HCT116 (cell line): ENCODE results near the gene CBX4.

ENCODE experiments used
- CTCF ChIP-seq, 3 experiments: fragments of 200-600 bp in 1 of 3; sonication (generic) in 1 of 3; IDR thresholded peaks in 2 of 3; conservative IDR thresholded peaks in 1 of 3; 2 replicates each; pipeline ENCODE4 v1.5.1; 2012 to 2017; ENCODE audit warnings: low read depth in 2 of 3, low read length in 2 of 3, antibody characterized with exemption in 1 of 3, borderline replicate concordance in 1 of 3, control low read depth in 1 of 3, mild to moderate bottlenecking in 1 of 3, mixed read lengths in 1 of 3, mixed run types in 1 of 3, moderate library complexity in 1 of 3; ENCODE audit not compliant: insufficient read depth in 1 of 3
- ELF1 ChIP-seq: IDR thresholded peaks from 2 replicates; pipeline ENCODE4 v1.6.1; 2012; ENCODE audit warnings: low read depth, borderline replicate concordance
- EZH2phosphoT487 ChIP-seq: fragments of 200-600 bp; IDR thresholded peaks from 2 replicates; pipeline ENCODE4 v1.6.1; 2018; ENCODE audit warnings: antibody characterized with exemption, borderline replicate concordance
- POLR2A ChIP-seq: IDR thresholded peaks from 2 replicates; pipeline ENCODE4 v1.7.0; 2011; ENCODE audit warnings: borderline replicate concordance; ENCODE audit not compliant: insufficient read depth, insufficient read length; ENCODE audit errors: extremely low read depth
- POLR2AphosphoS5 ChIP-seq: IDR thresholded peaks from 2 replicates; pipeline ENCODE4 v1.6.1; 2011; ENCODE audit warnings: mild to moderate bottlenecking, low read depth, low read length, moderate library complexity
- REST ChIP-seq: IDR thresholded peaks from 2 replicates; pipeline ENCODE4 v1.6.1; 2012; ENCODE audit warnings: low read depth
- SP1 ChIP-seq: IDR thresholded peaks from 2 replicates; pipeline ENCODE4 v1.6.1; 2012; ENCODE audit warnings: low read depth
- SRF ChIP-seq: IDR thresholded peaks from 2 replicates; pipeline ENCODE4 v1.6.1; 2012; ENCODE audit warnings: low read depth
- YY1 ChIP-seq: IDR thresholded peaks from 2 replicates; pipeline ENCODE4 v1.6.1; 2011; ENCODE audit warnings: low read length, low read depth, moderate library complexity, mild to moderate bottlenecking; ENCODE audit not compliant: insufficient replicate concordance; ENCODE audit errors: extremely low read depth
- ZBTB33 ChIP-seq: IDR thresholded peaks from 2 replicates; pipeline ENCODE4 v1.6.1; 2011; ENCODE audit warnings: mild to moderate bottlenecking, low read length, moderate library complexity; ENCODE audit not compliant: insufficient replicate concordance; ENCODE audit errors: extremely low read depth

GRCh38 chr17:79829457-79829856 is 9.8 kb downstream of the CBX4 start:
- TF ChIP-seq POLR2AphosphoS5 (no peak), ZBTB33 (no peak), REST (no peak), CTCF (IDR thresholded peaks at IDR 0.05 in 2 of 3, conservative IDR thresholded peaks at IDR 0.05 in 1 of 3; ENCODE audit: borderline replicate concordance in 1 of 3, insufficient read depth in 1 of 3, low read depth in 2 of 3, low read length in 2 of 3) (no peak), POLR2A (no peak), SRF (no peak), YY1 (no peak), SP1 (no peak), ELF1 (no peak), EZH2phosphoT487 (no peak)
